HG03354 (cell line): ENCODE results near the gene TMEM144.

Experiments
- ATAC-seq: cut with Tn5 transposase; IDR thresholded peaks from one replicate; pipeline ENCODE4 v1.9.1; 2021; ENCODE audit warnings: mild to moderate bottlenecking; ENCODE audit not compliant: unreplicated experiment, poor library complexity, severe bottlenecking

The TMEM144 gene

GRCh38 chr4:158290912-158291311 is 80.6 kb downstream of the TMEM144 start:
- no peak for ATAC-seq

GRCh38 chr4:158291334-158292055 is 81.2 kb downstream of the TMEM144 start:
- no peak for ATAC-seq

- ATAC-seq: no peak
Measured at GRCh38 chr4:158292156-158292555, 81.9 kb downstream of the TMEM144 start.

GRCh38 chr4:158295053-158295452 is 84.8 kb downstream of the TMEM144 start:
- ATAC-seq: no peak

- ATAC-seq: no peak
Measured at GRCh38 chr4:158297866-158298265, 87.6 kb downstream of the TMEM144 start.

- no peak for ATAC-seq
Measured at GRCh38 chr4:158299459-158300007, 89.2 kb downstream of the TMEM144 start.

- no peak for ATAC-seq
Measured at GRCh38 chr4:158300012-158300411, 89.7 kb downstream of the TMEM144 start.

GRCh38 chr4:158302076-158302866 is 92.0 kb downstream of the TMEM144 start:
- ATAC-seq: no peak

GRCh38 chr4:158304694-158305093 is 94.4 kb downstream of the TMEM144 start:
- no peak for ATAC-seq
